GM18873 (cell line): ENCODE results near the gene PHACTR3.

Source experiments
- ATAC-seq: cut with Tn5 transposase; IDR thresholded peaks from one replicate; pipeline ENCODE4 v1.9.1; 2021; ENCODE audit warnings: mild to moderate bottlenecking, moderate library complexity, moderate number of reproducible peaks; ENCODE audit not compliant: unreplicated experiment, low FRiP score

Gene PHACTR3

GRCh38 chr20:59723607-59724456, 119.5 kb downstream of the PHACTR3 start:
- ATAC-seq, result no peak

- ATAC-seq, result no peak
These were observed 120.4 kb downstream of the PHACTR3 start for GRCh38 chr20:59724457-59725366.

GRCh38 chr20:59725476-59726280, 121.3 kb downstream of the PHACTR3 start:
- no peak for ATAC-seq

- no peak for ATAC-seq
These were observed 121.9 kb downstream of the PHACTR3 start for GRCh38 chr20:59726281-59726595.

GRCh38 chr20:59728722-59729430, 124.5 kb downstream of the PHACTR3 start:
- no peak for ATAC-seq

GRCh38 chr20:59729506-59729905, 125.2 kb downstream of the PHACTR3 start:
- no peak for ATAC-seq

GRCh38 chr20:59730722-59731121, 126.4 kb downstream of the PHACTR3 start:
- no peak for ATAC-seq

GRCh38 chr20:59731376-59731775, 127.0 kb downstream of the PHACTR3 start:
- ATAC-seq, result no peak

GRCh38 chr20:59733351-59733750, 129.0 kb downstream of the PHACTR3 start:
- no peak for ATAC-seq

GRCh38 chr20:59735486-59735885, 131.1 kb downstream of the PHACTR3 start:
- ATAC-seq, result no peak

GRCh38 chr20:59735917-59736316, 131.6 kb downstream of the PHACTR3 start:
- no peak for ATAC-seq

- ATAC-seq, result no peak
These were observed 132.0 kb downstream of the PHACTR3 start for GRCh38 chr20:59736366-59736765.

GRCh38 chr20:59737073-59737666, 132.8 kb downstream of the PHACTR3 start:
- ATAC-seq, result no peak

- ATAC-seq, result no peak
These were observed 133.5 kb downstream of the PHACTR3 start for GRCh38 chr20:59737816-59738215.

GRCh38 chr20:59738851-59739250, 134.5 kb downstream of the PHACTR3 start:
- no peak for ATAC-seq

- ATAC-seq, result no peak
These were observed 136.3 kb downstream of the PHACTR3 start for GRCh38 chr20:59740621-59741020.

- ATAC-seq, result no peak
These were observed 136.7 kb downstream of the PHACTR3 start for GRCh38 chr20:59741073-59741472.

GRCh38 chr20:59742351-59743095, 138.2 kb downstream of the PHACTR3 start:
- no peak for ATAC-seq

- no peak for ATAC-seq
These were observed 139.0 kb downstream of the PHACTR3 start for GRCh38 chr20:59743308-59743707.
